ENCODE data around the gene CBFA2T3.

The CBFA2T3 gene

DNA sequence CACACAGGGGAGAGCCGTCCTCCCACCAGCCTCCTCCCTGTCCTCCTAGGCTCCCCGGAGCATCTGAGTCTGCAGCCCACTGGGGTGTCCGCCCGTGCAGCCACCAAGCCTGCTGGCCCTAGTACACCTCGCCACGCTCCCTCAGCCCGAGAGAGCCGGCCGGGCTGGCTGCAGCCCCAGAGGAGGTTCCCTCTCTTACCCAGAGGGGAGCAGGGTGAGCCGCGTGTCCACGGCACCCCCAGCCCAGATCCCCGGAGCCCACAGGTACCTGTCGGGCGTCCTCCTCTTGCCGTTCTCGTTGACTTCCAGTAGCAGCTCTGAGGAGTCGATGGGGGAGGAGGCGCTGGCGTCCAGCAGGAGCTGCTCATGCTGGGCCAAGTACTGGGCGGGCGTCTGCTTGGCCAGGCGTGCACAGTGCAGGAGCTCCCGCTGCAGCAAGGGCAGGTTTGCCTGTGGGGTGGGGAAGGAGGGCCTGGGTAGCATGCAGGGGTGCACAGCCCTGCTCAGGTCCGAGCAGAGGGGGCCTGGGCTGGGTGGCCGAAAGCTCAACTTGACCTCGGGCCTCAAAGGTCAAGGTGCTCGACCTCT lies 91.2 kb downstream of the CBFA2T3 start:
- no peak for DNase-seq

DNA sequence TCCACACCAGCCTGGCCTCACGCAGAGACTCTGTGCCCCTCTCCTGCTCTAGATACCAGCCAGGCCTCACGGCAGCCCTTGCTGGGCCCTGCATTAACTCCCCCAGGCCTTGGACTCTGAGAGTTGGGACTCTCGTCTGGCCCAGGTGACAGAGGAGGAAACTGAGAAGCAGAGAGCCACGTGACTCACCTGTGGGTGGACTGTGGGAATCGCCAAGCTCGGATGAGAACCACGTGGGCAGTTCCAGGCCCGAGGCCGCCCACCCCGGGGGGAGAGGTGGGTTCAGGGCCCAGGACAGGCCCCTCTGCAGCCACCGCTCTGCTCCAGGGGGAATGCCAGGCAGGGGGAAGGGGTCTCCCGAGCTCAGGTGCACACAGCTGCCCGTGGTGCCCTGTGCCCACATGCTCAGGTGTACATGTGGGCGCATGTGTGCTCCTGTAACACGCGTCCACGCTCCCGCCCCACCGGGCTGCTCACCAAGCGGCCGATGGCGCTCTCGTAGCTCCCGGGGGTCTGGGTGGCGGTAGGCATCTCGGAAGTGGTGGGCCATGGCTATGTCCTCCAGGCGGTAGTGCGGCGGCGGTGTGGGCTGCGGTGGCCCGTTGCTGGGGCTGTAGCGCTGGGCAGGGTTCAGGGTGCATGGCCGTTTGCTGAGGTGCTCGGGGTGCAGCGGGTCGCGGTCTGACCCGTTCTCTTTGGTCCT lies 92.3 kb downstream of the CBFA2T3 start:
- no peak for DNase-seq

DNA sequence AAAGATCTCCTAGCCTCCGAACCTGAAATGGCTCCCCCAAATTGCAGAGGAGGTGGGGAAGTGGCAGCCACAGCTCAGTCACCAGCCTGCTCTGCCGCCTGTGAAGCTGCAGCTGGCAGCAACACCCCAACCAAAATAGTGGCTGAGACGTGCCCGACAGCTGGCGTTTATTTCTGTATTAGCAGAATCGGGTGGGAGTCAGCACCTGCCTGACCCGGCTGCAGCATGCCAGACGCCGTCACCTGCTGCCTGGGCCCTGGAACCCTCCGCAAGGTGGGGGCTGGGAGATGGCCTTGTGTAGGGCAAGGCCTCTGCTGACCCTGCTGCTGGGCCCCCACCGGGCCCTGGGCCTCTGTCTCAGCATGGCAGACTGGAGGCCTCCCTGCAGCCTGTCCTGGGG lies 93.1 kb downstream of the CBFA2T3 start:
- no peak for DNase-seq

DNA sequence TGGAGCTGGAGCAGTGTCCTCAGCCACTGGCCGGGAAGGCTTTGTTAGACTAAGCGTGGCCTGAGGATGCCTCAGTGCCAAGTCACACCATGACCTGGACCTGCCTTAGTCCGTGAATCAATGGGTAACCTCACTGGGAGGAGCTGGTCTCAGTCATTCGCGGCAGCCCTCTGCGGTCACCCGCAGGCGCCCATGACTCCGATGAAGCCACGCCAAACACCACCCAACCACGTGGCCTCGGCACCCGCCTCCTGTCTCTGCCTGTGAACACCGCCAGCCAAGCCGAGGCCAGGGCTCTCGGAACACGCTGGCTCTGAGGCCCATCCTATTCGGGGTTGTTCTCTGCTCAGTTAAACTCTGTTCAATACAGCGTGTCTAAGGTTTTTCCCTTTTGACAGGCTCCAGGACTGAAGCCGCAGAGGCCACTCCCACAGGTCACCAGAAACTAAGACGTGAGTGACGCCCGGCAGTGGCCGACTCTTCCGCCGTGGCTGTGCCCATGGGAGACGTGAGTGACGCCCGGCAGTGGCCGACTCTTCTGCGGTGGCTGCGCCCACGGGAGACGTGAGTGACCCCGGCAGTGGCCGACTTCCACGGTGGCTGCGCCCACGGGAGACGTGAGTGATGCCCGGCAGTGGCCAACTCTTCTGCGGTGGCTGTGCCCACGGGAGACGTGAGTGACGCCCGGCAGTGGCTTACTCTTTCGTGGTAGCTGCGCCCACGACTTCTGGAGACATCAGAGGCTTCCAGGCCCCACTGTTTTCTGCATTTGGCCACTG lies 93.7 kb downstream of the CBFA2T3 start:
- no peak for DNase-seq

DNA sequence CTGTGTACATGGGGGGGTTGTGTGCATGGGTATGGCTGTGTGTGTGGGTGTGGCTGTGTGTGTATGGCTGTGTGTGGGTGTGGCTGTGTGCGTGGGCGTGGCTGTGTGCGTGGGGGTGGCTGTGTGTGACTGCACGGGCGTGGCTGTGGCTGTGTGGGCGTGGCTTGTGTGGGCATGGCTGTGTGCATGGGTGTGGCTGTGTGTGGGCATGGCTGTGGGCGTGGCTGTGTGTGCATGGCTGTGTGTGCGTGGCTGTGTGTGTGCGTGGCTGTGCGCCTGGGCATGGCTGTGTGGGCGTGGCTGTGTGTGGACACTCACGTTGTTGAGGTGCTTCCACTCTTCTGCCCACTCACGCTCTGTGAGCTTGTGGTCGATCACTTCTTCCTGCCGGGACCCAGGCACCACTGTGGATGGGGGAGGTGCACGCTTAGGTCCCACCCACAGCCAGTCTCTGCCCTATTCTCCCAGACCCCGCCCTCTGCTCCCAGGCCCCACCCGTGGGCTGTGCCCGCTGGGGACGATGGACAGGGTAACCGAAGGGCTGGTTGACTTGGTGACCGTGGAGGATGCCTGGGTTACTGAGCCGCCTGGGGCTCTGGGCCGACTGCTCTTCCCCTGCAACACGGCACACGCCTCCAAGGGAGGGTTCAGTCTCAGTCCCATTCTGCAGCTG lies 94.5 kb downstream of the CBFA2T3 start:
- DNase-seq = no peak

DNA sequence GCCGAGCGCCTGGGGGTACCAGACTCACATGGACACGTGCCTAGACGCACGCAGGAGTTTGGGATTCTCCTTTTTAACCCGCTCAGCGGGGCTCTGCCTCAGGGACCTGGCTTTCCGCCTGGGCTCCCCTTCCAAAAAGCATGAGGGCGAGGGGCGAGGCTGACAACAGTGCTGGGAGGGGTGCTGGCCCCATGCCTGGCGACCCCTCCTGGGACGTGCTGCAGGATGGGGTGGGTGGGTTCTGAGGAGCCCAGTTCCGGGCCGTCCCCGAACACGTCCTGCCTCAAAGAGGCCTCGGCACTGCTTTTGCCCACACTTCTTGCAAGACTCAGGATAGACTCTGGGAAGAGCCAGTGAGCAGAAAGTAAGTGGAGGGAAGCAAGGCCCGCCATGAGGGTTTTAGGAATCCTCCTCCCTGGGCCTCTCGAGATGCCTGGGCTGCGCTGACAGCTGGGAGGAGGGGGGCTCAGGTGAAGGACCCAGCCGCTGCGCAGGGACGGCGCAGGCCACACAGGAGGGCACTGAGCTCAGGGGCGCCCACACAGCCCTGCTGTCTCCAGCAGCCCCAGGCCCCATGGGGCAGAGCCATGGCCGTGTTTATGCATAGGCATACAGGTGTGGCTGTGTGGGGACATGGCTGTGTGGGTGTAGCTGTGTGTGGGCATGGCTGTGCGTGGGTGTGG lies 95.2 kb downstream of the CBFA2T3 start:
- DNase-seq = no peak

DNA sequence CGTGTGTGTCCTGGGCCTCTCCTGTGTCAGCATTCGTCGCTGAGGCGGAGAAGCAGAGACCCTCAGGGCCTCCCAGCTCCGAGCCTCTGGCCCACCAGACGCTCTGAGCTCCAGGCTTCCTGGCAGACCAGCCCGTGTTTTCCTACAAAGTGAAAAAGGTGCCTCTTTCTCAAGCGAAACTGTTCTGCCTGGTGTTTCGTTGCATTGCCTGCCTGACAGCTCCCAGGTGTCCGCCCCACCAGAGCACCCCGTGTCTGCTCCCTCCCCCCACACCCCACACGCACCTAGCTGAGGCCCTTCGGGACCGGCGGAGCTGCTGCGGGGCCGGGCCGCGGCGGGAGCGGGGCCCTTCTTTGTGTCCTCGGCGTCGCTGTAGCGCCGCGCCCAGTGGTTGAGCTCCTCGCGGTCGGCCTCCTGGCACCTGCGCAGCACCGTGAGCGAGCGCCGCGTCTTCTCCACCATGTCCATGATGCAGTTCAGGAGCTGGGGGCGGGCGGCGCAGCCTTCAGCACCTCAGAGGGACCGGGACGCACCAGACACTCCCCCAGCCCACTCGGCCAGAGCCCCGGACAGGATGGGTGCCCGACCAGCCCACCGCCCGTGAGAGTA lies 95.9 kb downstream of the CBFA2T3 start:
- no peak for DNase-seq

DNA sequence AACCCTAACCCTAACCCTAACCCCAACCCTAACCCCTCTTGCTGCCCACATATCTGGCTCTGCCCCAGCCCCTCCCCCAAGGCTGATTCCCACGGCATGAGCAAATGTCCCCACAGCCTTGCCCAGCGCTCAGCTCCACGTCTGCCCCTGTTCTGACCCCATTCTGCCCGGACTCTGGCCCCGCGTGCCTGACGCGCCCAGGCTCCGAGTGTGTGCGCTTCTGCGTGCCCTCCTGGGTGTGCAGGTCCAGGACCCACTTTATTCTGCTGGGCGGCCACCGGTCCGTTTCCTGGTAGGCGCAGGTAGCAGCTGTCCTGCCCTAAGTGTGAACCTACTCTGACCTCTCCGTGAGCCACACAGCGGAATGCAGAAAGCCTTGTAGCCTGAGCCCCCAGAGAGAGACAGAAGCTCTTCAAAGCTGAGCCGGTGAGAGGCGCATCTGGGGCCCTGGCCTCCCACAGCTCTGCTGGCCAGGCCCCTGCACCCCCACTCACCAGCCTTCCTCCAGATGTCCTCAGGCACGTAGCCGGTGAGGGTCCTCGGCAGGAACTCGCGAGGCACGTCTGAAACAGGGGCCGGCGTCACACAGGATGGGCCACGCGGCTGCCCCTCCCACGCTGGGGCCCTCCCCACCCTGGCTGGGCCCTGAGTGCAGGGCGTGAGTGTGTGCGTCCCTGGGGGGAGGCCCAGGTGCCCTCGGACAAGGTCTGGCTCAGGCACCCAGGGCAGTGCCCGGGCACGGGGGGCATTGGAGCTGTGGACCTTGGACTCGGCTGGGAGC lies 96.6 kb downstream of the CBFA2T3 start:
- no peak for DNase-seq

DNA sequence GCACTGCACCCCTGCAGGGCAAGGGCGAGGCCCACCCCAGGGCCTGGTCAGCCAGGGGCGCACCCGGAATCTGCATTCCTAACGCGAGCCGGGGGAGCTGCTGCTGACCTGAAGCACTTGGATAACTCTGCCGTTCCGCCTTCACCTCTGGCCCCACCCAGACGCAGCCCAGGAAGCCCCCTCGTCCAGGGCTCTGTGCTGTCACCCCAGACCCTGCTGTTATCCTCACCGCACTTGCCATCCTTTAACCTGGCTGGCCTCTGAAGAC lies 97.3 kb downstream of the CBFA2T3 start:
- no peak for DNase-seq

DNA sequence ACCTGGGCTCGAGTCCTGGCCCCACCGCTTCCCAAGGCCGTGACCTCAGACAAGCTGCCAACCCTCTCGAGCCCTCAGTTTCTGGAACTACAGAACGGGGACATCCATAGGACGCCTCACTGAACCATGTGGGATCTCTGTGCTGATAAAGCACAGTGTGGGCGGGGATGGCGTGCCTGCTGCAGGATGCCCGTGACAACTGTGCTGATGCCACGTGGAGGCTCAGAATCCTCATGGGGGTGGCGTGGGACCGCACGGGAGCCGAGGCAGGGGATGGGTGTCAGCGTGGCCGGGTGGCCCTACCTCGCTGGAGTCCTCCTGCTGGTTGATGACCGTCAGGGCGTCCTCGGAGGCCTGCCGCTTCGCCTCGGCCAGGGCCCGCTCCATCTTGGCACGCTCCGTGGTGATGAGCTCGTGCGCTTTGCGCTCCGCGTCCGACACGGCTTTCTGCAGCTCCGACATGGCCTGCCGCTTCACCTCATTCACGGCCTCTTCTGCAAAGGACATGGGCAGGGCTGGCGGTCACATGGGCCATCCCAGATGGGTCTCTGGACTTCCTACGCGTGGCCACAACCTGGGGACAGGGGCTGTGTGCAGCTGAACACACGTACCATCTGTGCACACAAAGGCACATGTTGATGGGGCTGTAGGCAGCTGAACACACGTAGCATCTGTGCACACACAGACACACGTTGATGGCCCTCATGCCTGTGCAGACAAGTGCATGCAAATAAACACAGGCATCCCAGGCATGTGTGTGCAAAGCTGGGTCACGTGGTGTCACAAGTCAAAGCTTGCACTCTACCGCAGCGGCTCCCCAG lies 97.8 kb downstream of the CBFA2T3 start:
- no peak for DNase-seq

DNA sequence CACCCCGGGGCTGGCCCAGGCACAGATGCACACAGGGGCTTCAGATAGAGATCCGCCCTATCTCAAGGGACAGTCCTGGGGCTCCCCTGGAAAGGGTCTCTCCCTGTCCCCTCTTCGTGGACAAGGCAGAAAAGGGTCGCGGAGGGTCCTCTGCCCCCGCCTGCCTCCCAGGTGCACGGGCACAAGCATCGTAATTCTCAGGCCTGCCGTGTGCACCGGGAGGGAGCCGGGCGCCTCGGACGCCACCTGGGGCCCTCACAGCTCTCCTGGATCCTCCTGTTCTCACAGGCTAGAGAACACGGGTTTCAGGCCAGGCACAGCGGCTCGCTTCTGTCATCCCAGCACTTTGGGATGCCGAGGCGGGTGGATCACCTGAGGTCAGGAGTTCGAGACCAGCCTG lies 98.7 kb downstream of the CBFA2T3 start:
- no peak for DNase-seq

DNA sequence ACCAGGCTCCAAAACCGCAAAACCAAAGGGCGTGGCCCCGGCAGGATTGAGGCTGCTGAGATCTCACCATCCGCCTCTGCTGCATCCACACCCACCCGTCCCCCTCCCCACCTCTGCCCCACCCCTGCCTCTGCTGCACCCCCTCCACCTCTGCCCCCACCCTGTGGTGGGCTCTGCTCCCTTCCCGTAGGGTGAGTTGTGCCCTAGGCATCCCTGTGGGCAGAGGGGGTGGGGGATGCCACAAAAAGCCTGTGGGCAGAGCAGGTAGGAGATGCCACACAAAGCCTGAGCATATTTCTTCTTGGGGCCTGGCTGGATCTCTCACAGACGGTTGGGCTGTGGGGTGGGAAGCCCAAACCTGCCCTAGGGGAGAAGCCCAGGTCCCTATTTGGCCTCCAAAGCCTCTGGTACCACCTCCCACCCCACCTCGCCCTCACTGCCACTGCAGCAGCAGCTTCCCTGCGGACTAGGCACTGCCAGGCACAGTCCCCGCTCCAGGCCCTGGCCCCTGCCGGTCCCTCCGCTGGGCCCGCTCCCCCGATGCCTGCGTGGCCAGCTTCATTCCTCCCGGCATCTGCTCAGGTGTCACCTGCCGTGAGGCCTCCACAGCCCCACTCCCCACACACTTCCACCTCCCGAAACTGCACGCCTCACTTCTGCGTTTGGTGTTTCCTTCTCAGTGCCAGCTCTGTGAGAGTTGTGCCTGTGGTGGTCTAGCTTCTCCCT lies 99.3 kb downstream of the CBFA2T3 start:
- no peak for DNase-seq

DNA sequence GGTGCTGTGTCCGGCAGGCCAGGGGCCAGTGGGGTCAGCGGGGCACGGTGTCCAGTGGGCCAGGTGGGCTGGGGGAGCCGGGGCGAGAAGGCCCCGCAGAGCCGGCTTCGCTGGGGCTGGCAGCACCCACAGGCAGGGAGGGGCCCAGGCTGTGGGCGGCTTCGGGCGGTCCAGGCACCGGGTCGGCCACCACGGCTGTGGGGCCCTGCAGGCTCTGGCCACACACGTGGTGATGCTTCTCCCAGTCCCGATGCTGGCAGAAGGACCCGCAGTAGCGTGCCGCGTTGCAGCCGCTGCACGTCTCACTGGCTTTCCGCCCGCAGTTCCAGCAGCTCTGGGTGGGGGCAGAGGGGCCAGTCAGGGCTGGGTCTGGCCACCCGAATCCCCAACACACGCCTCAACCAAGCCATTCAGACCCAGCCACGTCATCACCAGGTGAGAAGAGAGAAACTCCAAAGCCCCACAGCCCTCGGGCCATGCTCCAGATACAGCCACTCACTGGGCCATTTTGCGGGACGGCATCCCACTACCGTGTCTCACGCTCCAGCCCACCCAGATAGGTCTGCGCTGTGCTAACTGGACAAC lies 100.0 kb downstream of the CBFA2T3 start:
- no peak for DNase-seq

DNA sequence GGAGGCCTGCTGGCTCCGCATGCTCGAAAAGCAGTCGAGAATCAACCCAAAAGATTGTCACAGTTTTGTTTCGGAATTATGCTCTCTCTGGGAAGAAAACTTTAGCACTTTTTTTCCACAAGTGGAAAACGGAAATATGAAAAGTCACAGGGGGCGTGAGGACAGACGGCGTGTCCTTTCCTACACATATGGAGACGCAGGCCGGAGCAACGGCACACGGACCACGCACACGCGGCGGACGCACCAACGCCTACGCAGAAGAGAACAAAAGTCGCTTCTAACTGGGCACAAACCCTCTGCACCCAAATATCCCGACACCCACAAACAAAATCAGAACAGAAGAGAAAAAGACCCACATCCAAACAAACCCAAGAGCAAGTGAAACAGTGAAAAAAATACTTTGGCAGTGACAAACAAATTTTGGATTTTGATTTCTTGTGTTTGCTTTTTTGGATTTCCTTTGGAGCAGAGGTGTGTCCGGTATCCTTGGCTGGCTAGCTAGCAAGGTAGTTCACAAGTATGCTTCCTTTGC lies 101.2 kb downstream of the CBFA2T3 start:
- no peak for DNase-seq

DNA sequence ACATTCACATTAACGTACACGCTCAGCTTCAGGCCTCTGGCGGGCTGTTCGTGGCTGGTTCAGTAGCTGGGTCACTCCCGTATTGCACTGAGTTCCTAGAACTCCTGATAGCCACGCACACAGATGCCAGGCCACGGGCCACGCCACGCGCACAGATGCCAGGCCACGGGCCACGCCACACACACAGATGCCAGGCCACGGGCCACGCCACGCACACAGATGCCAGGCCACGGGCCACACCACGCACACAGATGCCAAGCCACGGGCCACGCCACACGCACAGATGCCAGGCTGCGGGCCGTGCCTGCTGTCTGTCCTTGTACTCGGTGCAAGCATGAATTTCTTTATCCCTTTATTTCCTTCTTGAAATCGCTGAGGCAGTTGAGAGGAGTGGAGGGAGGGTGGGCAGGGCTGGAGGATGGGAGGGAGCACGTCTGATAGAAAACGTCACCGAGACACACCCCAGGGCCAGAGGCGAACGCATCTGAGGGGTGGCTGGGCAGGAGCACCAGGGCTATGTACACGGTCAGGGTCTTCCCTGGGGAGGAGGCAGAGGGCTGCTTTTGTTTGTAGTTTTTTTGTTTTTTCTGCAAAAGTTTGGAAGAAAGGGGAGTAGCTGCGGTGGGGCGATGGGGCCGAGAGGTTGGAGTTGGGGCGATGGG lies 101.9 kb downstream of the CBFA2T3 start:
- no peak for DNase-seq

DNA sequence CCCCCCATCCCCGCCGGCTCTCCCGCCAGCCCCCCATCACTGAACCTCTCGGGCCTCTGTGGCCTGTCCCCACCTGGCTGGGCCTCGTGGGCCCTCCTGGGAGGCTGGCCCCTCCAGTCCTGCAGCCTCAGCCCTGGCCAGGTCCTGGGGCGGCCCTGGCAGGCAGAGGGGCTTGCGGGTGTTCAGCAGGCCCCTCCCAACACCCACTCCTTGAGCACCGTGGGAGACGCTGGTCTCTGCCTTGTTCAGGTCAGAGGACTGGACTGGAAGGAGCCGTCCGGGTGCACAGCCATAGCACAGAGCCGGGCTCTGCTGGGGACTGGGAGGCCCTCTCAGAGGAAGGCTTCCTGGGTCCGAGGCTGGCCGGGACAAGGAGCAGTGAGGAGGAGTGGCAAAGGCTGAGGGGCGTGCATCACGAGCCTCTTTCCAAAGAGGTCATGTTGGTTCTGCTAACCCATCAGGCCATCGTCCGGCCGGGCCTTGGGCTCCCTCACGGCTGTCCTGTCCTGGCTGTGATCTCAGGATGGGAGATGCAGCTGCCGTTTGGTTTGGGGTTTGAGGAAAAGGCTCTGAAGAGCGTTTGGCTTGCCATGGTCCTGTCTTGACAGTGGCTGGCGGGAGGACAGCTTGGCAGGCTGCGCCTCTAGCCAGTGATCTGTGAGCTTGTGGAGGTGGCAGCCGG lies 104.2 kb downstream of the CBFA2T3 start:
- DNase-seq = no peak

DNA sequence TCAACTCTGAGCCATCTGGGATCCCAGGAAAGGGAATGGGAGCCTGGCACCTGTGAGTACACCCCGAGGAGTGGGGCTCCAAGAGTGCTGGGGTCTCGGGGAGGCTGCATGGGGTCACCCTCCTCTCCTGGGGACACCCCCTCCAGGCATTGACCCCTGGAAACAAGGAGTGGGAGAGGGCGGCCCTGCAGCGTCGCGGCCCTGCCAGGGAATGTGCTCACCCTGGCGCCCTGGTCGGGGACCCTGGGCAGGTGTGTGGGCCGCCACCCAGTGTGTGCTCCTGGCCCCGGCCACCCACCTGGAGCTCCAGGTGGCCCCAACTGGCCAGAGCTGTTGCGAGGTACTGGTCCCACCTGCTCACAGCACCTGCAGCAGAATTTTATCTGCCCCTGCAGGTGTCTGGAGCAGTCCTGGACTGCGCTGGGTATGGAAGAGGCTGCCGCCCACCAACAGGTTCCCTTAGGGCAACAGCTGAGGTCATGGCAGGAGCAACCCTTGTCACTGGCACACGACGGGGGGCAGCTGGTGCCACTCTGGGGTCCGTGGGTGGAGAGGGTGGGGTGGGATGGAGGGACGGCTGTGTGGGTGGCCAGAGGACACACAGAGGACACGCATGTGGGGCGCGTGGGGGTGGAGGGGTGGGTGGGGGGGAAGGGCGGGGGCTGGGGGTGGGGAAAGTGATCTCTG lies 105.1 kb downstream of the CBFA2T3 start:
- no peak for DNase-seq

DNA sequence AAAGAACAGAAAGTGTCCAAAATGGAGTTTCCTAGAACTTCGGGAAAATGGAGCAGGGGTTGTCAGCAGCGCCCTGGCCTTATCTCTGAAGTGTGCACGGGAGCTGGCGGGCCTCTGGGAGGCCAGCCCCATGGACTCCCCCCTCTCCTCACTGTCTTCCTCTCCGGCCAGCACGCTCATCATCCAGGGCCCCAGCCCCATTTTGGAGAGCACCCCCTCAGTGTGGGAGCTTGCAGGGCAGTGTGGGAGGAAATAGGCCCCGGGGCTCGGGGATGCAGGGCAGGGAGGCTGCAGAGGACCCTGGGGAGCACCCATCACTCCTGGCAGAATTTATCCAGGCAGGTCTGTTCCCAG lies 105.7 kb downstream of the CBFA2T3 start:
- DNase-seq = no peak
